KBM-7 (cell line): ENCODE results near the gene SLC22A23.
"Not testable (repeated sequence)": the region's sequence is repeated elsewhere in the genome, so short reads cannot be mapped to it uniquely, and the experiment has no call there.

Experiments used
- DNase-seq: peaks from one replicate; pipeline ENCODE4 v3.0.0-alpha.2; 2015
- in situ Hi-C: fragments of 300-500 bp; cut with MboI; formaldehyde crosslinking; loops from 2 replicates; pipeline ENCODE4 v1.14.3; 2020; ENCODE audit warnings: low sequenced_read_pairs, low pct_unique_long_range_greater_than_20kb, mixed read lengths

The SLC22A23 gene

DNA sequence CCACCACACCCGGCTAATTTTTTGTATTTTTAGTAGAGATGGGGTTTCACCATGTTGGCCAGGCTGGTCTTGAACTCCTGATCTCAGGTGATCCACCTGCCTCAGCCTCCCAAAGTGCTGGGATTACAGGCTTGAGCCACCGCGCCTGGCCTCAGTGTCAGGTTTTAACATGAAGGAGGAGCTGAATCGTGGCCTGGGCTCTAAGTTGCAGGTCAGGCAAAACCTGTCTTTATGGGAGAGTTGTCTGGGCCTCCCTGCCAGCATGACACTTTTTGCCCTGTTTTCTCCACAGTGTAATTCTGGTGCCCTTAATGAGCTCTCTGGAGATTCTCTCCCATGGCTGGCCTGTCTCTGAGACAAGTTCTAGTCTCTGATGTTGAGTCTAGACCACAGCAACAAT is 78.0 kb downstream of the SLC22A23 start:
- DNase-seq, in situ Hi-C loops: not testable (repeated sequence)

DNA sequence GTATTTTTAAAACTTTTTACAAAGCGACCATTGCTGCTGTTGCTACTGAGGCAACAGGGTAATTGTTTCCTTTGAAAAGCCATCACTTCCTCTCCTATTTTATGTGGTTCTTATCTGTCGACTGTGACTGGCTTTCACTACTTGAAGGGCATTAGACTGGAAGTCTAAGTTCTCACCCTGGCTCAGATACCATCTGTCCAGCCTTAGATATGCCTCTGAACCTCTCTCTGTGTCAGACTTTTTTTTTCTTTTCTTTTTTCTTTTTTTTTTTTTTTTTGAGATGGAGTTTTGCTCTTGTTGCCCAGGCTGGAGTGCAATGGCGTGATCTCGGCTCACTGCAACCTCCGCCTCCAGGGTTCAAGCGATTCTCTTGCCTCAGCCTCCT is 78.5 kb downstream of the SLC22A23 start:
- DNase-seq, result peak; percentile 29
- in situ Hi-C loops, result not testable (repeated sequence)

DNA sequence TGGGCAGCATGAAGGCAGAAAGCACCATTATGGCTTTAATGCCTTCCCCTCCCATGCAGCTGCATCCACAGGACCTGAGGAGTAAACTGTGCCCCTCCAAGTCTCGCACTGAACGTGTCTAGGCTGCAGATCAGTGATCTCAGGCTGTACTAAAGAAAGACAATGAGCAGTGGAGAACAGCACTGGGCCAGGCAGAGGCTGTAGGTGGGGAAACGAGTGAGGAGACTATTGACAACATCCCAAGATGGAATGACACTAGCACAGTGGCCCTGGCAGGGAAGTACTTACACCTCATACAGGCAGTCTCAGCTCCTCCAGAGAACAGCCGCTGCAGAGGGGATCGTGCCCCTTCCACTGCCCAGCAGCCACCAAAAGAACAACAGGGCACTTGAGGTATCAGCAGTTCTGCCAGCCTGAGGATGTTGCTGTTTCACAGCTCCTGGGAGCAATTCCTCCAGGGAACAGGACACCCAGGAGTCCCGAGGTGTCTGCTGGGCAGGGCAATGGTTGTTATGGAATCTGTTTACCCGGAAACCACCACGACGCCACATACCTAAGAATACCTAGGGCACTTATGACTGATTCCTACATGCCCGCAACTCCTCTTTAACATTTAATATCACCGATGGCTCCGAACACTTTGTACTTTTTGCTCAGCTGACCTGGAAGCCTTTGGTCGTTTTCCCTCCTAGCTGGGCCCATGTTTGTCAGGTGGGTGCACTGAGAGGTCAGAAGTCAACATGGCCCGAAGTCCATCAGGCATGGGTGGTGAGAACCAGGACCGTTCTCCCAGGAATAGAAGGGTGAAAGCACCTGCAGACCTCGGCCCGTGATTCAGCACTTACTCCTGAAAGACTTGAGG is 79.1 kb downstream of the SLC22A23 start:
- no peak for DNase-seq
- in situ Hi-C loops, result no loop called here

DNA sequence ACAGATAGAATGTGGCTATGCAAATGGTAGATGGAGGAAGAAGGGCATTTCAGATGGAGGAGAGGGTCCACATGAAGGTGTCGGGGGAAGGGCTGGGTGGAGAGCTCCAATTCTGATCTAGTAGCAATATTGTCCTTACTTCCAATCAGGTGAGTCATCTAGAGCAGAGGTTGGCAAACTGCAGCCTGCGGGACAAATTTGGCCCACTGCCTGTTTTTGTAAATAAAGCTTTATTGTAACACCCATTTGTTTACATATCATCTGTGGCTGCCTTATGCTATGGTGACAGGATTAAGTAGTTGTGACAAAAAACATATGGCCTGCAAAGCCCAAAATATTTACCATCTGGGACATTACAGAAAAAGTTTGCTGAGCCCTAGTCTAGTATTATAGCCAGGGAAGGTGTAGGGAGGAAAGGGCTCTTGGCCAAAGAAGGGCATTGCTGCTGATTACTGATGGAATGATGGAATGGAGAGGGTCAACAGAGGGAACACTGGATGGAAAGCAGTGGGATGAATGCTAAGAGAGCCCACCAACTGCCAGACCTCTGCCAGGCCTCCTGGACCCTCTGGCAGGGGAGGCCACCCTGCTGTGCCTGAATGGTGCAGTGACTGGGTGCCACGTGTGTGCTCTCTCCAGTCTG is 79.8 kb downstream of the SLC22A23 start:
- in situ Hi-C loops, result no loop called here
- DNase-seq, result no peak

DNA sequence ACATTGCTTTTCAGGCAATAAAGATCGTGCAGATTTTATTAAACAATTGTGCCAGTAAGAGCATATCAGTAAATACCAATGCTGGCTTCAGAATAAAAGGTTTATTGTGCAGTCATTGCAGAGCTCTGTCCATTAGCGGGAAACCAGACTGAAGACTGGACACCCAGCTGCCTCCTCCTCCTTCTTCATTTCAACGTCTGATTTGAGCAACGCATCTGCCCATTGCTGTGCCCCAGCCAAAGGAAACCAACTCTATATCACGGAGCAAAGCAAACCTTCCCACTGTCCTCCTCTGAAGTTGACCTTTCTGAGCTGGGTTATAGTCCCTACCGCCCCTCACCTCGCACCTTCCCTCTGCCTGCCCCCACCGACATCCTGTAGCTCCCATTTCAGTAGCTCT is 80.8 kb downstream of the SLC22A23 start:
- in situ Hi-C loops, result no loop called here
- DNase-seq, result no peak

DNA sequence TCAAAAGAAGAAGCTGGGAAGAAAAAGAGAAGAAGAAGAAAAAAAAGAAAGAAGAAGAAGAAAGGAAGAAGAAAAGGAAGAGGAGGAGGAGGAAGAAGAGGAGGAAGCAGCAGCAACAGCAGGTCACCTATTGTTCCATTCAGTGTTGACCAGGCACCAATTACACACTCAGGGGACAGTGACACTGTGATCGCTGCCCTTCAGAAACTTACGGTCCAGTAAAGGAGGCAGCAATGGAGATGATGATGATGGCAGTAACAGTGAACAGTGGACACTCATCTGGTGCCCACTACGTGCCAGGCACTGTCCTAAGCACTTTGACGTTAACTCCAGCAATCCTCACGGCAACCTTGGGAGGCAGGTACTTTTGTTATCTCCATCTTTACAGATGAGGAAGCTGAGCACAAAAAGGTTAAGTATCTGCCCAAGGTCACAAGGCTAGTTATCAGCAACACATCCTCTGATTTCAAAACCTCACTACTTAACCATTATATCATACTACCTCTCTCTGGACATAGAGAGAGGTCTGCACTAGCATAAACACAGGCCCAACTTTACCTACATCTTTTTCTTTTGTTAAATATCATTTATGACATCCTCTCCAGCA is 83.2 kb downstream of the SLC22A23 start:
- no peak for DNase-seq
- in situ Hi-C loops, result no loop called here

DNA sequence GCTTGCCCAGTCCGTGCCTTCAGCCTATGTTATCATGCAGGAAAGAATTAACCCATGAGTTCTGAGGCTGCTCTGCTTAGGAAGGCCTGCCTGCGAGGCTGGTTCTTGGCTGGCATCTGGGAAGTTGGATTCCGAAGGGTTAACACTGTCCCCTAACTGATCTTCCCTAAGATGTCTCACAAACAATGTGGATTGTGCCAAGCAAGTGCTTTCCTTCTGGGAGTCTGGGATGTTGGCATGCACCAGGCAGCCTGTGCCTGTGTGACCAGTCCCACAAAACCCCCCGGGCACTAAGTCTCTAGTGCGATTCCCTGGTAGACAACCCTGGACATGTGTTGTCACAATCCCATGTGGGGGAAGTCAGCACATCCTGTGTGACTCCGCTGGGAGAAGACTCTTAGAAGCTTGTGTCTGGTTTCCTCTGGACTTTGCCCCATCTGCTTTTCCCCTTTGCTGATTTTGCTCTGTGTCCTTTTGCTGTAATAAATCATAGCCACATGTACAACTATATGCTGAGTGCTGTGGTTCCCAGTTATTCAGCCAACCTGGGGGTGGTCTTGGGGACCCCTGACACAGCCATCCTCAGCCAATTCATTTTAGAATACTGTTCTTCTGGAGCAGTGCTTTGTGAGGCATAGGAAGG is 83.8 kb downstream of the SLC22A23 start:
- DNase-seq, result no peak
- in situ Hi-C loops, result no loop called here

DNA sequence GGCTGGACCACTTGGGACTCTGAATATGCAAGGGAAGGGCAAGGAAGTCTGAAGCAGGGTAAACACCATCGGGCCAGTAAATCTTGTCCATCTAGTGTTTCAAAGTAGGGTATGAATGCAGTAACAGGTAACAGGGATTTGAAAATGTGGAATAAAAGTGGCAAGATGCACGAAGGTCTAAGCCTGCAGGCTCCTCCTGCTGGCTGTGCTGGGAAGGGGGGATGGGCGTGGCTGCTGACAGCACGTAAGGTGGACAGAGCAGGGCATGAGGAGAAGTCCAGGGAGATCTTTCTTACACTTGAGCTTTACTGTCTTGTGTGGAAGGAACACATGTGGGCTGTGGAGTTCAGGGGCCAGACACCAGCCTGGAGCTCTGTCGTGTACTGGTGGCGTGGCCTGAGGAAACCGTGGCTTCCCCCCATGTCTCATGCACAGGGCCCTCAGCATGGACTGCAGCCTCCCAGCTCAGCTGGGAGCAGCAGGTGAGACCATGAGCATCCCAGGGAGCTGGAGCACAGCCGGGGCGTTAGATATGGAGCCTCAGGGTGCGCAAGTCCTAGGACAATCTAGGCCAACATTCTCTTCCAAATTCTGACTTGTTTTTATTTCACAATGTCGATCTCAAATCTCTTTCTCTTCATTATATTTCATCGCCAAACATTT is 84.5 kb downstream of the SLC22A23 start:
- DNase-seq, result no peak
- in situ Hi-C loops, result no loop called here

DNA sequence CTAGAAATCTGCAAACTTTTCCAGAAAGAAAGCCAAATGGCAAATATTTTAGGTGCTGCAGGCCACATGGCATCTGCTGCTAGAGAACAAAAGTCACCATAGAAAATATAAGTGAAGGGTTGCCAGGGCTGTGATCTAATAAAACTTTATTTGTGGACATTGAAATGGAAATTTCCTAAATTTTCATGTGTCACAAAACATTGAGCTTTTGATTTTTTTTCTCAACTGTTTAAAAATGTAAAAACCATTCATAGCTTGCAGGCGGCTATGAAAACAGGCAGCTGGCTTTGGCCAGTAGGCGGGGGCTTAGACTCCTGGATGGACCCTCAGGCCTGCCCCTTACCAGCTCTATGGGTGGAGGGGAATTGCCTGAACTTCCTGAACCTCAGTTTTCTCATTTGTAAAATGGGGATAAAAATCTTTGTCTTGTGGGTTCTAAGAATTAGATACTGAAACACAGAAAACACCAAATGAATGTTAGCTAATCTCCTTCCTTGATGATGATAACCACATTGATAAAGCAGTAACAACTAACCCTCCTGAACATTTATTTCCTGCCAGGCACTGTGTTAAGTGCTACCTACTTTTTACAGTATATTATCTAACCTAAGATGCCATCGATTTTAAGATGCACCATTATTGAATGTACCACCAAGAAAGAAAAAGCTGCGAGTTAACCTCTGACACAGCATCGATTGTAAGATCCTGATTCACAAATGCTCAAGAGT is 85.5 kb downstream of the SLC22A23 start:
- no peak for DNase-seq
- in situ Hi-C loops, result no loop called here

DNA sequence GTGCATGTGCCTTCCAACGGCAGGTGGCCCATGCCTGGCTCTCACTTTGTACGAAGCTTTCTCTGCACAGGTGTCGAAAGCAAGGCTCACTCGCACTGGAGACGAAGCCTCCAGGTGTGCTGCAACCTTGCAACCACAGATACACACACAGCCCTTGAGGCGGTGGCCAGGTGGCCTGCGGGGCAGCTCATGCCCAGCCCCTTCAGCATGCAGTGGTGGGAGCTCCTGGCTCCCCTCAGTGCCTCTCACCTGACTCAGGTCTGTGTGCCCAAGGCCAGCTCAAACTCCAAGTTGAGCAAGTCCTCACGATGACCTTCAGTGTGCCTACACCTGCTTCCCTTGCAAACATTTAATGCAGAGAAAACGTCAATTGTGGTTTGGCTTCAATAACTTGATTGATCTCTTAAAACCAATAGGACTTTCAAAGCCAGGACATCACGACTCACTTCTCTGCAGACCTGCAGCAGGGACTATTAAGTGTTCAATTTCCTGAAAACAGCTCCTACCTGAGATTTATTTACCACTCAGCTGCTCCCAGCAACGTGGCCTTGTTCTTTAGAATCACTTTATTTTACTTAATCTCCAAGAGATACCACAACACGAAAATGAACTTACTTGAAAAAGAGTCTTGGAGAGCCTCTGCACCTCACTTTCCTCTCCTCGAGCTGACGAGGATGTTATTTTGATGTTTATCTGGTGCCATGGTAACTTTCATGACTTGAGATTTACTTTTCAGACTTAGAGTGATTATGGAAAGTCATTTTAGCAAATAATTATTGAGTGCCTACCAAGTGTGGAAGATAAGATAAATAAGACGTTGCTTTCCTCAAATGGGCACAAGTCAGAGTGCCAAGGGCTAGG is 86.3 kb downstream of the SLC22A23 start:
- no peak for DNase-seq
- in situ Hi-C loops, result no loop called here

DNA sequence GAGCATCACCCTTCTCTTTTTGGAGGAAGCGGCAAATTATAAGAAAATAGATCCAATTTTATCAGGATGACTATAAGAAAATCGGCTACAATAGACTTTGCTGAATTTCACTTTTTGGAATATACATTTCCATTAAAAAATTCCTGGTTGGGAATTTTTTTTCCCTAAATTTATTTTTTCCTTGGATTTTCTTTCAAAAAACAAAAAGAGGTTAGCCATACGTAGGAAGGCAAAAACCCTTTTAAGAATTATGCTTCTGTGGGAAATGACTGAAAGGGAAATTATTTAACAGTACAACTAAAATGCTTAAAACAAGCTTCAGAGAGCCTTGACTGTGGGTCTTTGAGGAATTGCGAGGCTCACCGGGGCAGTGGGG is 86.9 kb downstream of the SLC22A23 start:
- no peak for DNase-seq
- in situ Hi-C loops, result no loop called here

DNA sequence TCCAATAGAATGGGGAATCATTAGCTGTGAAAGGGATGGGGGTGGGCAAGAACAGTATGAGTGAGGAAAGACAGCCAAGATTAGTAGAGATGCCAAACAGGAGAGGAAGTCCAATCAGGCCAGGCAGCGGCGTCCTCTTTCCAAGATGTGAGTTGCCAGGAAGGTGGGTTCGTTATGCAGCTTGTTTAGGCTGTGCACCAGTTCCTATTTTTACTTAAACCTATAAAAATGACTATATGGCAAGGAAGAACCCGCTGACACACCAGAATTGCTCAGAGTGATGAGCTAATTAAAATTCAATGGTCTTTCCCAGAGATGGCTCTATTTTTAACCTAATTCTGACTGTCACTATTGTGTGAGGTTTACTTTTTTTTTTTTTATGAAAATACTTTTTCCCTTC is 88.2 kb downstream of the SLC22A23 start:
- in situ Hi-C loops, result no loop called here
- DNase-seq, result no peak

DNA sequence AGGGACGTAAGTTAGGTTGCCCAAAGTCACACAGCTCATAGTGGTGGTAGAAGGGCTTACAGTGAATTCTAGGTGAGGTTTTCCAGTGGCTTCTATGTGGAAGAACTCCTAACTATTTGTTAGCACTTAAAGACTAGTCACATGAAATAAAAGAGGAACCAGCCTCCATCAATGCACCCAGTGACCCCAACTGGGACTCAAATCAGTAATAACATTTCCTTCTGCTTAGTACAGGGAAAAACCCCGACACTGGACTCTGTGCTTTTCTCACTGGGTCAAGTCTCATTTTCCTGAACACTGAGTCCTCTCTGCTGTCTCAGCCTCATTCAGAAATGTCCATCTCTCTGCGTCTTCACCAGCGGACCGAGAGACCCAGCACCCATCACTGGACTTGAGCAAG is 89.2 kb downstream of the SLC22A23 start:
- in situ Hi-C loops, result no loop called here
- DNase-seq, result no peak

DNA sequence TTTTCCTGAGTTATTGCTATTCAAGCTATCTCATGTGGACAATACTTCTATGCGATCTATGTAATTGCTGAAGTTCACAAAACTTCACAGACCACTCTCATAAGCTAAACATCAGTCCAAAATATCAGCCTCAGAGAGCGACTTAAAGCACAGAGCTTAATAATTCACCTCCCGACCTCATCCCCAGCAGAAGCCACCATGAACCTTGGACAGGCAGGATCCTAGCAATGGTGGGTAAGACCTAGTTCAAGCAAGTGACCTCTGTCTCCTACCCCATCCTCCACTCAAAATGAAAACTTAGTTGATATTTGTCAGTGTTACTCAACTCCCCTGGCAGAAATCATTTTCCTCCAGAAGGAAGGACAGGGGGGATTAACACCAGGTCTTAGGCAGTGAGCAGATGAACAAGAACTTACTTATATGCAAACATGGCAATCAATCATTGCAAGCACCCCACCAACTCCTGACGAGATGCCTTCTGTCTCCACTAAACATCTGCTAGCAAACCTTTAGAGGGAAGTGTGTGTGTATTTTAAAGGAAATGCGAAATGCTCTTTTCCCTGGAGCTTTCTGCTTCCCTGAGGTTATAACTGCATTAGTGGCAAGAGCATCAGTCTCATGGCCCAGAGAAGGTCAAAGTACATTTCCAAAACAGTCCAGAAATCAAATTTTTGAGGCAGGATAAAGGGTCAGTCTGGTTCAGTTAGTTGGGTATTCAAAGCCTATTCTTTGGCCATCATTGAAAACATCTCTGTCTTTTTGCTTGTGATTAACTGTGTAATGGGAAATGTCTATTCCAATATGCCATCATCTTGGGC is 90.0 kb downstream of the SLC22A23 start:
- in situ Hi-C loops, result no loop called here
- no peak for DNase-seq

DNA sequence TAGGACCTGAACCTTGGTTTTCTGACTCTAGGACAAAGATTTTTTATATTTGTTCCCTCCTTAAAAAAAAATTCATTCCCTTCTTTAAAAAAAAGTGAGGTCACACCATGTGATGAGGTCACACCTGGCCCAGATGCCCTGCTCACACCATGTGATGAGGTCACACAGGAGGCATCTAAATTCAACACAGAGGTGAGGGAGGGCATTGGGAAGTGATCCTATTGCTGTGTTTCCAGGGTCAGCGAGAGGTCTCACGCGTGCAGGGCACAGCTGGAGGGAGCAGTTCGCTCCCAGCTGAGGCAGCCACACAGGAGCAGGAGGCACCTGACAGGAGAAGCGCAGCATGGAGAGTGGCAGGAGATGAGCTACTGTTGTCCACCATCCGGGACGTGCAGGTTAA is 92.5 kb downstream of the SLC22A23 start:
- no peak for DNase-seq
- in situ Hi-C loops, result no loop called here

DNA sequence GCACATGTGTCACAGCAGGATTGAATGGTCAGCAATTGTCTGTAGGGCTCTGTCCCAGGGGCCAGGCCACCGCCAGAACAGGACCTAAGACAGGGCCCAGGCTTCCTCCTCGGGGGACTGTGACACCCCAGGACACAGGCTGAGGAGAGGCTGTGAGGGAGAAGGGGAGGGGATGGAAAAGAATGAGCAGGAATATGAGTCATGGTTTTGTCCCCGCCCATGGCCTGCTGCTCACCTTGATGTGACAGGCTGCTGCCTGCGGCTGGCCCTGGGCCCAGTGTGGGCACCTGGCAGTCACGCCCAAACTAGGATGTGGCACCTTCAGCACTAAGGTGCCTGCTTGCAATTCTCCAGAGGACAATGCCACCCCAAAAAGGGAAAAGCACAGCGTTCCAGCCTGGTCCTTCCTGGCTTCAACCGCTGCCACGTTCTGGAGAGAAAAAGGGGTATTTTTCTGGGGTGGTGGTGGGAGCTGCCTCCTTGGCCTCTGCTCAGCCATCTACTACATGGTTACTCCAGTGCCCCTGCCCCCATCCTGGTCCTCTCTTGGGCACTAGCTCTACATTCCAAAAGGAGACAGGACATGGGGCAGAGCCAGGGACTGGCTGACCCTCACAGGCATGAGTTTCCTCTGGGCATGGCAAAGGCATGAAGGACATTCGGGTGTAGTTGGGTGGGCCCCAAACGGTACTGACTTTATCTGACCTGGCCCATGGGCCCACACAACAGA is 93.4 kb downstream of the SLC22A23 start:
- in situ Hi-C loops, result no loop called here
- DNase-seq, result no peak
